ENCODE data around the gene MAP4K2. TPM values are rescaled to one million over a fixed set of nuclear protein-coding genes. Genes with fewer than 3 reads are reported as not detected.

Gene MAP4K2
- total RNA-seq, 4 donors from 2014 or later: 8.5 to 33.3 (median 17.7) TPM

GRCh38 chr11:64745189-64745520 lies 57.9 kb downstream of the MAP4K2 start:
- ATAC-seq (ENCODE audit: low FRiP score) (no peak), DNase-seq (ENCODE audit: low spot score) (no peak)

GRCh38 chr11:64744544-64745188 lies 58.3 kb downstream of the MAP4K2 start:
- DNase-seq (ENCODE audit: low spot score) (no peak), ATAC-seq (ENCODE audit: low FRiP score) (no peak)
- TF ChIP-seq CTCF (IDR thresholded peaks at IDR 0.05): no peak

More at GRCh38 chr11:64745189-64745520, 57.9 kb downstream of the MAP4K2 start:
- TF ChIP-seq CTCF (IDR thresholded peaks at IDR 0.05): no peak

GRCh38 chr11:64743591-64744543 lies 59.1 kb downstream of the MAP4K2 start, which contains the start of gene RASGRP2:
Gene RASGRP2 (minus strand): TSS chr11:64744142. CDS start chr11:64742866, 1,276 bp downstream.
- ATAC-seq (ENCODE audit: low FRiP score): peak; percentile 34
- TF ChIP-seq CTCF (IDR thresholded peaks at IDR 0.05): no peak
- peak; percentile 66 for DNase-seq (ENCODE audit: low spot score)

- DNase-seq (ENCODE audit: low spot score): peak; percentile 48
- ATAC-seq (ENCODE audit: low FRiP score): peak; percentile 52
- TF ChIP-seq CTCF (IDR thresholded peaks at IDR 0.05): peak in 1 of 3 donors; percentile 84
Measured at GRCh38 chr11:64742889-64743590, 60.0 kb downstream of the MAP4K2 start.

- ATAC-seq (ENCODE audit: low FRiP score): peak; percentile 0
- DNase-seq (ENCODE audit: low spot score): no peak
- no peak for TF ChIP-seq CTCF (IDR thresholded peaks at IDR 0.05)
Measured at GRCh38 chr11:64742087-64742888, 60.7 kb downstream of the MAP4K2 start.

- no peak for TF ChIP-seq CTCF (IDR thresholded peaks at IDR 0.05)
- DNase-seq (ENCODE audit: low spot score): no peak
- no peak for ATAC-seq (ENCODE audit: low FRiP score)
Measured at GRCh38 chr11:64741375-64742086, 61.5 kb downstream of the MAP4K2 start.

All from omental fat pad (tissue), 4 donors.